Activated gamma-delta T cell treated with Interleukin-2 at 50 U/mL for 16 hours (primary cell): ENCODE results near the gene CDH22.
A peak's percentile ranks its signal among the peaks of the same experiment; 100 is the strongest.

Experiments used
- DNase-seq: peaks from one replicate; pipeline ENCODE4 v3.0.0-alpha.2; 2020

Gene CDH22

DNA sequence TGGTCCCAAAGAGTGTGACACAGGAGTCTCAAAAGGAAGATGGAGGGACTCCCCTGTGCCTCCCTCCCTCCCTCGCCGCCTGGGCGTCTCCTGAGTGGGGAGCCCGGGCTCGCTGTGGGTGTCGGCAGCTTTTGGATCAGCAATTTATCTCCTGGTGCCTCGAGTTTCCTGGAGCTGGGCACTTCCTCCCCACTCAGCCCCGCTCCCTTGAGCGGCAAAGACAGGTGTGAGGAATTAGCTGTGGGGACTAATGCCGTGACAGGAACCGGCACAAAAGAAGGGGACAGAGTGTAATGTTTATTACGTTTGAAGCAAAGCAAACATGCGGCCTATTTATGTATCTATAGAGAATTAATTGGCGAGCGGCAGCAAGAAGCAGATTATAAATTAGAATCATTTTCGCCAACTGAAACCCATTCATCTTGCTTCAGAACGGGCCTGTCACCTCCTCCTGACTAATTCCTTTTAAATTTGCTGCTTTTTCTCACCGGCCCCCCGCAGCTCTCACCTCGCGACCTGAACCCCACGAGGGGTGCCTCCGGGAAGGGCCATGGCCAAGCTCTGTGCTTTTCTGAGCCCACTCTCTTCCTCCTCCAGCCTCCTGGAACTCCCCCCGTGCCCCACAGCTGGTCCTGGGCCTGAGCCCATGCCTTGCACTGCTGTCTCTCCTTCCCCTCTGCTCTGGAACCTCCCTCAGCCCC lies 8.8 kb upstream of the CDH22 start:
- DNase-seq = no peak

GRCh38 chr20:46315311-46315710 lies 7.0 kb upstream of the CDH22 start:
- no peak for DNase-seq

- DNase-seq = no peak
Observed at GRCh38 chr20:46312945-46313861, 4.9 kb upstream of the CDH22 start.

DNA sequence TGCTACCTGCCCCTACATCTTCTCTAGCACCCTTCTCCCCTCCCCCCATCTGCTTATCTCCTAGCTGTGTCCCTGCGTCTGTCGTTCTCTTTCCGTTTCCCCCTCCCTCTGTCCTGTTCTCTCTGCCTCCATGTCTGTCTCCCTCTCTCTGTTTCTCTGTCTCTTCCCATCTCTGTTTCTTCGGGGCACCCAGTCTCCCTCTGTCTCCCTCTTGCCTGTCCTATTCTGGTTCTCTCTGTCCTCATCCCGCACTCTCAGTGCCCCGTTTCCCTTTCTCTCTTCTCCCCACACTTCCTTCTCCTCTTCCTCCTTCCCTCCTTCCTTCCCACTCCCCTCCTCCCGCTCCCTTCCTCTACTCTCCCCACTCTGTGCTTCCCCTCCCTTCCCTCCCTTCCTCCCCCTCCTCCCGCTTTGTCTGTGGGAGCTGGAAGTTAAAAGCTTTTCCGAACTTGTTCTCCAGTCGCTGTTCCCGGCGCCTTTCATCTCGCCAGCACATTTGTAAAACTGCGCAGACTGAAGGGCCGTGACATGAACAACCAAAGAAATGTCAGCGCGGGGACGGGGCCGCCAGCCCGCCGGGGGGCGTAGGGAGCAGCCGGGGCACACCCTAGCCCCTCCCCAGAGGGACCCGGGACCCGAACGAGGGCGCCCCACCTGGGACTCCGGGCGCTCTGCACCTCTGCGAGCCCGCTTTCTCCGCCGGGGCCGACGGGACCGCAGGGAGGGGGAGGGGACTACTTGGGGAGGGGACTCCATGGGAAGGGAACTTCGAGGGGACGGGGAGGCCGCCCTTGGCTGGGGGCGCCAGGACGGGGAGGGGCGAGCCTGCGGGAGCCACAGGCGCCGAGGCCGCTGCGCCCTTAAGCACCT lies 4.0 kb upstream of the CDH22 start:
- DNase-seq = no peak

DNA sequence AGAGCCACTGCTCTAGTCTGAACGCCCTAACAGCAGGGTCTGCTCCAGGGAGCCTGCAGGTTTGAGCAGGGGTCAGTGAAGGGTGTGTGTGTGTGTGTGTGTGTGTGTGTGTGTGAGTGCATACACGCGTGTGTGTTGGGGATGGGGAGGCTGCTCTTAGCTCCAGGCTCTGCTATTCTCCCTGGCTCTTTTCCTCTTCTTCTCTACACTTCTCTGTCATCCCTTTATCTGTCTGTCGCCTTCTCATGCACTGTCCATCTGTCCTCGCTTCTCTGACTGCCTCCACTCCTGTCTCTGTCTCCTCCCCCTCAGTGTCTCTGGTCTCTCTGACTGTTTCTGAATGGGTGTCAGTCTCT lies 3.4 kb upstream of the CDH22 start:
- DNase-seq = no peak

DNA sequence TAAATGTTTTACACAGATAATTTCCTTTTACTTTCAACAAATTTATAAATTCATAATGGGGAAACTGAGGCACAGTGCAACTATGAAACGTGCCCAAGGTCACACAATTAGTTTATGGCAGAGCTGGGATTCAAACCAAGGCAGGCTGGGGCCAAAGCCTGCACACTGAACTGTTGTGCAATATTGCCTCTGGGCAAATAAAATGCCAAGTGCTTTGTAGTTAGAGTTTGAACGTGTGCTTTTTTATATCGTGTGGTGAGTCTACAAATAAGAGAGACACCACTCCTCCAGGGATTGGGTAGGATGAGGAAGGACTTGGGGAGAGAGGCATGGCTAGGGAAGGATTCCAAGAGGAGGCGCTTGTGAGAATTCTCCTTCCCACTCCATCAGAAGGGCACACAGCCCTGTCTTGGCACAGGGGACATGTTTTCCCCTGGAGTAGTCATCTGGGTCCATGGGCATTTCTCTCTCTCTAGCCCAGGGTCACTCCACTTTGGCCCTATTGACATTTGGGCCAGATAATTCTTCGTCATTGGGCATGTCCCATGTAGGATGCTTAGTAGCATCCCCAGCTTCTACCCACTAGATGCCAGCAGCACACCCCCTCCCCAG lies 2.8 kb upstream of the CDH22 start:
- no peak for DNase-seq

DNA sequence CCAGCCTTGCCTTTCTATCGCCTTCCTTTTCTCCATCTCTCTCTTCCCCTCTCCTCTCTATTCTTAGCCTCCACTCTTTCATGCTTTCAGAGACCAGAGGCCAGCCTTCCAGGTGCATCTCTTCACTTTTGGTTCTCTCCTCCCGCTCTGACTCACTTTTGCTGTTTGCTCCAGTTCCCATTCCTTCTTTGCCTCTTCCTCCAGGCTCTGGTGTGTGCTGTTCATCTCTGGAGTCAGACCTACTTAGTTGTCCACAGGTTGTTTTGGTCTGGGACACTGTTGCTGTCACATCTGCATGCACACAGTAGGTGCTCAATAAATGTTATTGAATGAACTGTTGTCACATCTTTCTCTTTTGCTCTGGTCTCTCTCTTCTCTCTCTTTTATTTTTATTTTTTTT lies 1.6 kb upstream of the CDH22 start:
- DNase-seq = no peak

GRCh38 chr20:46307999-46308257 lies 370 bp downstream of the CDH22 start:
- no peak for DNase-seq

DNA sequence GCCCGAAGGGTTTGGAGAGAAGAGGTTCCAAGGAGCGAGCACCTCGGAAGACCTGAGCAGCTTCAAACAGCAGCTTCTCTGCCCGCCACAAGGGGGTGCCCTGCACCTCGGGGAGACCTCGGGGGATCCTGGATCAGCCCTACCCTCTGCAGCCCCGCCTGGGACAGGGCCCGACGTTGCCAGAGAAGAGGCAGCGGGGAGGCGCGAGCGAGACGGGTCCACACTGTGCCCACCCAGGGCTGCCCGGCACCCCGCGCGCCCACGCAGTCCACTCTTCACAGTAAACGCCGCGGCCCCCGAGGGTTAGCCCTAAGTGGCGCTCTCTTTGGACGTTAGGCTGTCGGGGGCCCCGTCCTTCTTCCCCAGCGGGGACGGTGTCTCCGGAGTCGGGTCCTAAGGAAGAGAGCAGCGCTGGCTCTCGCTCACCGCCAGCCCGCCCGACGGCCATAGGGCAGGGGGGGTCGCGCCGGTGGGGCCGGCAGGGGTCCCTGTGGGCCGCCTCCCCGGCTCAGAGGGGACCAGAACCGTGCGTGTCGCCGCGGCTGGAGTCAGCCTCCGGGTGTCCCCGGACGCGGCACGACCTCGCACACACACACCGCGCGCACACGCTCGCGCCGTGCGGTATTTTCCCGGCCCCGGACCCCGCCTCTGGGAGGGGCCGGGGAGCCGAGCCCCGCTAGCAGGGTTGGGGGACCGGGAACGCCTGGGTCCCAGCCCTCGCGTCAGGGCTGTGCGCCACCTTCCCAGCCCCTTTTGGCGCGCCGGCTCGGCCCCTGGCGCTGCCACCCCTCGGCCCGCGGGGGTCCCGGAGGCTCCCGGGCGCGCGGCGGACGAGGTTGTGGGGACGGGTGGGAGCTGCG lies 929 bp downstream of the CDH22 start:
- peak; percentile 69 for DNase-seq

DNA sequence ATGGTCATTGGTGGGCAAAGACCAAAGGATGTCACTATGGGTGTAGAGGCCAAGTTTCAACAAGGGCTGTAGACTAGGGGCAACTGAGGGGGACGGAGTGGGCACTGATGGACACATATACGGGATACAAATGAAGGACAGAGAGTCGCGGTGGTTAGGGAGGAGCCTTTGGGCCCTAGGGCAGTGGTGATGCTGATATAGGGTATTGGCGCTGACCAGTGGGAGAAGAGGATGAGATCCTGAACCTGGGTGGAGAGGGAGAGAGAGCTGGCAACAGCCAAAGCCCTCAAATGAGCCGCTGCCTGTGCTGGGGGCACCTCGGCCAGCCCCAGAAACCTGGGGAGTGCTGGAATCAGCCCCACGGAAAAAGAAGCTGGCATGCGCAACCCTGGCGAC lies 1.6 kb downstream of the CDH22 start:
- no peak for DNase-seq

- DNase-seq = no peak
Observed at GRCh38 chr20:46305973-46306360, 2.3 kb downstream of the CDH22 start.

DNA sequence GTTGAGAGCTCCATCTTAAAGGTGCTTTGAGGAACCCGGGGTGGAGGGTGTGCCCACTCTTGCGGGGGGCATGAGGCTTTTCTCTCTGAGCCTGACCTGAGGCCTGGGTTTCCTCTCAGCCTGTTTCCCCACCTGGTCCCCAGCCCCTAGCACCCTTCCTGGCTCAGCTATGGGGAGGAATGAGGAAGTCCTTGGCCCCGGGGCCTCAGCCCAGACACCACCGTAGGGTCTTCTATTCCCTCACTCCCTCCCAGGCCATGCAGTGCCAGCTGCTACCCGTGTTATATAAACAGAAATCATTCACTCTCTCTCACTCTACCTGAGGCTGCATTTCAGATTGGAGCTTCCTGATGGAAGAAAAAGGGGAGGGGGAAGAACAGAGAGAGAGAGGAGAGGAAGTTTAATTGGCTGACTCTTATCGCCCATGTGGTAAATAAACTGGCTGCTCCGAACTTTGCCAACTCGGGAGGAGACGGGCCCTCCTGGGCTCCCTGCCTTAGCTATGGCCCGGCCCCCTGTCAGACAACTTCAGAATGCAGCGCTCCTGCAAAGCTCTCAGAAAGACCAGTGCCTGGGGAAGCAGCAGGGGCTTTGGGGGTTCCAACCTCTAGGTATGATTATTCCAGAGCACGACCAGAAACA lies 2.8 kb downstream of the CDH22 start:
- no peak for DNase-seq

GRCh38 chr20:46304852-46305251 lies 3.4 kb downstream of the CDH22 start:
- no peak for DNase-seq

DNA sequence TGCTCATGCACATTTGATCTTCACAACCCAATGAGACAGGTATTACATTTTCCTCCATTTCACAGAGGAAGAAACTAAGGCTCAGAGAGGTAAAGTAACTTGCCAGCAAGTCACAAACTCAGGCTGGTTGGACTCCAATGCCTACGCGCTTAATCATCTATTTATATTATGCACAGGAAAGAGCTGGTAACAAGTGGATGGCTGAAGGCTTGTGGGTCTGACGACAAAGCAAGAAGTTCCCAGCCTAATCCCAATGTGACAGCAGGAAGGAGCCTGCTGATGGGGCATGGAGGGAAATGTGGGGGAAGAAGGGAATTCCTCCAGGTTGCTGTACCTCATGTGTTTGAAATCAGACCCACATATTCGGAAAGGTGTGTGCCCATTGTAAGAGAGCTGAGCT lies 3.9 kb downstream of the CDH22 start:
- DNase-seq = no peak

GRCh38 chr20:46303176-46303956 lies 4.9 kb downstream of the CDH22 start:
- no peak for DNase-seq

- no peak for DNase-seq
Observed at GRCh38 chr20:46302106-46302505, 6.2 kb downstream of the CDH22 start.

- DNase-seq = no peak
Observed at GRCh38 chr20:46300281-46300680, 8.0 kb downstream of the CDH22 start.

DNA sequence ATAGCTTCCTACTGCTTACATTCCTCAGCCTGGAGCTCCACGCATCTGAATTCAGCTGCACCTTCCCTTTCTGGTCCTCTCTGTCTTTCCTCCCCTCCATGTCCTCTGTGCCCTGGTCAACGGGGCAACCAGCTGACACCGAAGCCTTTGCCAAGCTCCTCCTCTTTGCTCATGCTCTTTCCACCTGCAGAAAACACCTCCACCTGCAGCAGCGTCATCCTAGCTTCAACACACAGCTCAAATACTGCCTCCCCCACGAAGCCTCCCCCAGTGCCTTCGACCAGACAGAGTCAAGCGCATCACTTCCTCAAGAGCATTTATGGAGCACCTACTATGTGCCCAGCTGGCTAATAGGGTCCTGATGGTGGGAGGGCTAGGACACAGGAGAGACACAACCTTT lies 9.2 kb downstream of the CDH22 start:
- DNase-seq = no peak

- no peak for DNase-seq
Observed at GRCh38 chr20:46298374-46298773, 9.9 kb downstream of the CDH22 start.

DNA sequence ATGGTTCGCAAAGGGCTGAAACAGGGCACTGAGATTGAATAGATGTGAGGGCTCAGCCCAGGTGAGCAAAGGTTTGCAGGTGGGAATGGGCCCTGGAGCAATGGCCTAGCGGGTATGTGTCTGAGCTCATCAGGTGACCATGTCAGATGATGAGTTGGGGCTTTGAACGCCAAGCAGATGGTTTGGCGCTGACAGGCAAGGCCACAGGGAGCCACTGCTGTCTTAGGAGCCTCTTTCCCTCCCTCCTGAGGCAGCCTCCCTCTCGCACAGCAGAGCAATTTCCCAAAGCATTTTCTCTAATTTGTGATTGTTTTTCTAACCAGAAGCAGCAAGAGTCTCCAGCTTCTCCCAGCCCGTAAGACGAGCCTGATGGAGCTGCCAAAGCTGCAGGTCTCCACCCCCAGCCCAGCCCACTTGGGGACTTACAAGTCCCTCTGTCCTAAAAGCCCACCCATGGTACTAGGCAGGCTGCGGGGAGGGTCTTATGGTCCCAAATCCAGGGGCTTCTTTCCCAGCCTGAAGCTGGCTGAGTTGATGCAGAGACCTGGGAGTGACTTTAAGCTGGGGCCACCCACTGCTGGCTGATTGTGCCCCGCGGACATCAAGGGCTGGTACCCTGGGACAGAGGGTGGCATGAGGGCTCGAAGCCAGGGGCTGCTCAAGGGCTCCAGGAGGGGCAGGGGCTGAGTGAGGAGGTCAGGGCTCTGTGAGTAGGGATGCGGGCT lies 11.6 kb downstream of the CDH22 start:
- no peak for DNase-seq
